Neuronal stem cell (in vitro differentiated cells): Measurements from ENCODE around the gene JPT1.

ENCODE experiments used
- DNase-seq: peaks from one replicate; pipeline ENCODE4 v3.0.0-alpha.2; 2013; ENCODE audit warnings: low spot score
- H2AFZ ChIP-seq: one replicate; pipeline ENCODE4 v1.6.1; 2013; ENCODE audit warnings: mild to moderate bottlenecking, low read length, inconsistent platforms
- H2AK5ac ChIP-seq: 2 replicates; pipeline ENCODE4 v1.6.1; 2013; ENCODE audit warnings: low read depth, mild to moderate bottlenecking, inconsistent platforms, low read length, moderate library complexity, mixed read lengths
- H2BK120ac ChIP-seq: 2 replicates; pipeline ENCODE4 v1.6.1; 2013; ENCODE audit warnings: low read depth, mild to moderate bottlenecking, inconsistent platforms, low read length, moderate library complexity, mixed read lengths
- H2BK12ac ChIP-seq: one replicate; pipeline ENCODE4 v1.6.1; 2013; ENCODE audit warnings: low read length, inconsistent platforms
- H2BK15ac ChIP-seq: 2 replicates; pipeline ENCODE4 v1.6.1; 2013; ENCODE audit warnings: mild to moderate bottlenecking, low read length, inconsistent platforms, mixed read lengths
- H2BK5ac ChIP-seq: one replicate; pipeline ENCODE4 v1.6.1; 2013; ENCODE audit warnings: inconsistent platforms, mild to moderate bottlenecking, low read length, moderate library complexity
- H3K14ac ChIP-seq: one replicate; pipeline ENCODE4 v1.6.1; 2013; ENCODE audit warnings: low read length, inconsistent platforms
- H3K18ac ChIP-seq: 2 replicates; pipeline ENCODE4 v1.6.1; 2013; ENCODE audit warnings: low read length, inconsistent platforms
- H3K23ac ChIP-seq: 2 replicates; pipeline ENCODE4 v1.6.1; 2013; ENCODE audit warnings: low read depth, mild to moderate bottlenecking, mixed read lengths, low read length, inconsistent platforms; ENCODE audit not compliant: poor library complexity
- H3K27ac ChIP-seq: replicated peaks from 3 replicates; pipeline ENCODE4 v1.5.1; 2013; ENCODE audit warnings: low read length, inconsistent platforms
- H3K27me3 ChIP-seq, 3 experiments: 2 replicates each; pipeline ENCODE4 v1.6.1; 2013; ENCODE audit warnings: low read length in 3 of 3, mild to moderate bottlenecking in 2 of 3, inconsistent platforms in 1 of 3, low read depth in 1 of 3, mixed read lengths in 1 of 3, moderate library complexity in 1 of 3; ENCODE audit not compliant: control insufficient read depth in 3 of 3, insufficient read depth in 3 of 3
- H3K36me3 ChIP-seq, 2 donors: replicated peaks in 1 of 2; 2 replicates each; pipeline ENCODE4 v1.6.1; 2013; ENCODE audit warnings: low read length in 2 of 2; ENCODE audit not compliant: control insufficient read depth in 2 of 2, insufficient read depth in 2 of 2
- H3K4ac ChIP-seq: 2 replicates; pipeline ENCODE4 v1.6.1; 2013; ENCODE audit warnings: inconsistent platforms, mild to moderate bottlenecking, low read length, moderate library complexity
- H3K4me1 ChIP-seq, 2 donors: 1 replicate in 1 of 2; 2 replicates in 1 of 2; pipeline ENCODE4 v1.6.1; 2013; ENCODE audit warnings: low read length in 2 of 2, low read depth in 1 of 2; ENCODE audit not compliant: control insufficient read depth in 2 of 2, insufficient read depth in 1 of 2
- H3K4me2 ChIP-seq: one replicate; pipeline ENCODE4 v1.6.1; 2013; ENCODE audit warnings: mild to moderate bottlenecking, low read length, inconsistent platforms; ENCODE audit not compliant: insufficient read depth, poor library complexity, severe bottlenecking
- H3K4me3 ChIP-seq, 2 donors: 2 replicates each; pipeline ENCODE4 v1.5.1; 2013; ENCODE audit warnings: low read length in 2 of 2, mild to moderate bottlenecking in 2 of 2, inconsistent platforms in 1 of 2, moderate library complexity in 1 of 2
- H3K79me1 ChIP-seq: one replicate; pipeline ENCODE4 v1.6.1; 2013; ENCODE audit warnings: low read depth, mild to moderate bottlenecking, inconsistent platforms, low read length, moderate library complexity
- H3K9ac ChIP-seq: one replicate; pipeline ENCODE4 v1.6.1; 2013; ENCODE audit warnings: mild to moderate bottlenecking, low read depth, low read length, inconsistent platforms; ENCODE audit not compliant: poor library complexity
- H3K9me3 ChIP-seq, 2 donors: replicated peaks in 1 of 2; 2 replicates each; pipeline versions ENCODE3 to v1.6.1; 2013; ENCODE audit warnings: low read length in 2 of 2, mild to moderate bottlenecking in 2 of 2, inconsistent platforms in 1 of 2, low read depth in 1 of 2, mixed read lengths in 1 of 2, moderate library complexity in 1 of 2; ENCODE audit not compliant: control insufficient read depth in 2 of 2, insufficient read depth in 1 of 2
- H4K8ac ChIP-seq: one replicate; pipeline ENCODE4 v1.6.1; 2013; ENCODE audit warnings: low read depth, mild to moderate bottlenecking, inconsistent platforms, low read length, moderate library complexity
- H4K91ac ChIP-seq: one replicate; pipeline ENCODE4 v1.6.1; 2013; ENCODE audit warnings: low read length, low read depth, mild to moderate bottlenecking, inconsistent platforms; ENCODE audit not compliant: poor library complexity
- whole genome bisulfite sequencing, 2 donors: extraction: QIAGEN DNeasy Blood & Tissue Kit; methylation state at CpG; one replicate each; pipeline ENCODE4 v1.1.7; 2013; ENCODE audit warnings: missing lambda C conversion rate in 2 of 2, mixed read lengths in 1 of 2; ENCODE audit not compliant: insufficient read length in 2 of 2, insufficient replicate concordance in 1 of 2; ENCODE audit errors: extremely low coverage in 2 of 2; 5-methylcytosine and 5-hydroxymethylcytosine counted together

Gene JPT1

GRCh38 chr17:75110234-75110937, 43.9 kb downstream of the JPT1 start:
- H3K4ac ChIP-seq, result no peak overlapping the region
- DNase-seq, result no peak

GRCh38 chr17:75109407-75110233, 44.7 kb downstream of the JPT1 start, which contains the start of gene ARMC7:
TSS of gene ARMC7 (plus strand) at chr17:75109969. CDS start at chr17:75110289, 320 bp downstream.
- H4K91ac ChIP-seq, result no peak within 1 kb of the TSS
- H3K79me1 ChIP-seq, result no peaks in the 10 kb centered on the region
- peak within 1 kb of the TSS; percentile 84 to 89 for H3K4me3 ChIP-seq
- peak; percentile 83 for DNase-seq
- H3K27ac ChIP-seq, result peak within 1 kb of the TSS; percentile 43
- H2BK5ac ChIP-seq, result peak within 1 kb of the TSS; percentile 53
- H3K14ac ChIP-seq, result peak within 1 kb of the TSS; percentile 82
- no peak within 1 kb of the TSS for H4K8ac ChIP-seq
- no peaks in the 10 kb centered on the region for H3K9me3 ChIP-seq
- H3K4me1 ChIP-seq, result peaks cover 0 to 5% of the 10 kb centered on the region in 2 donors
- H3K4ac ChIP-seq, result peak within 1 kb of the TSS; percentile 66
- H2AK5ac ChIP-seq, result peak within 1 kb of the TSS; percentile 88
- no peak within 1 kb of the TSS for H2BK15ac ChIP-seq
- H2AFZ ChIP-seq, result peak within 1 kb of the TSS; percentile 97
- H3K9ac ChIP-seq, result peak within 1 kb of the TSS; percentile 95
- peak within 1 kb of the TSS; percentile 99 for H3K23ac ChIP-seq
- whole genome bisulfite sequencing, 2 donors, result no CpG with 5 or more reads among the region's 68 CpGs
- peak within 1 kb of the TSS; percentile 97 for H3K18ac ChIP-seq
- H3K36me3 ChIP-seq, result peaks cover 2 to 8% of the 10 kb centered on the region in 2 donors
- H2BK12ac ChIP-seq, result peak within 1 kb of the TSS; percentile 58
- H2BK120ac ChIP-seq, result no peak within 1 kb of the TSS
- peaks cover 0 to 13% (median 7%) of the 10 kb centered on the region in 3 experiments for H3K27me3 ChIP-seq
- H3K4me2 ChIP-seq, result peak within 1 kb of the TSS; percentile 85

More at GRCh38 chr17:75110234-75110937, 43.9 kb downstream of the JPT1 start:
- Histone ChIP-seq H3K4me3 (peak overlapping the region; percentile 84 to 89), H4K8ac (no peak overlapping the region), H3K4me2 (peak overlapping the region; percentile 85), H4K91ac (no peak overlapping the region), H3K36me3 (peaks cover 4 to 13% of the 10 kb centered on the region in 2 donors), H3K14ac (peak overlapping the region; percentile 56), H3K27me3 (peaks cover 0 to 7% (median 6%) of the 10 kb centered on the region in 3 experiments), H2AK5ac (no peak overlapping the region), H2BK5ac (peak overlapping the region; percentile 13), H3K9me3 (no peaks in the 10 kb centered on the region), H2BK12ac (no peak overlapping the region), H3K9ac (peak overlapping the region; percentile 95), H2AFZ (peak overlapping the region; percentile 97), H3K23ac (no peak overlapping the region), H3K27ac (no peak overlapping the region), H2BK120ac (no peak overlapping the region), H3K18ac (peak overlapping the region; percentile 92), H2BK15ac (no peak overlapping the region), H3K4me1 (peaks cover 0 to 5% of the 10 kb centered on the region in 2 donors), H3K79me1 (no peaks in the 10 kb centered on the region)
- no CpG with 5 or more reads among the region's 40 CpGs for WGBS, 2 donors

- WGBS, 2 donors, result no CpG with 5 or more reads among the region's 22 CpGs
- peak overlapping the region; percentile 97 for H3K18ac ChIP-seq
Measured at GRCh38 chr17:75109046-75109406, 45.3 kb downstream of the JPT1 start.

More at GRCh38 chr17:75109046-75109406, 45.3 kb downstream of the JPT1 start:
- Histone ChIP-seq H3K79me1 (no peaks in the 10 kb centered on the region), H3K36me3 (peaks cover 2 to 4% of the 10 kb centered on the region in 2 donors), H3K4ac (peak overlapping the region; percentile 66), H3K27ac (no peak overlapping the region), H2BK5ac (peak overlapping the region; percentile 53), H3K9ac (peak overlapping the region; percentile 83), H3K14ac (peak overlapping the region; percentile 82), H2BK120ac (no peak overlapping the region), H2BK12ac (peak overlapping the region; percentile 58), H4K8ac (no peak overlapping the region), H2AK5ac (peak overlapping the region; percentile 88), H3K9me3 (no peaks in the 10 kb centered on the region), H3K4me3 (peak overlapping the region; percentile 84 to 89), H4K91ac (no peak overlapping the region), H3K4me2 (peak overlapping the region; percentile 85), H3K23ac (peak overlapping the region; percentile 99), H2AFZ (peak overlapping the region; percentile 97), H3K27me3 (peaks cover 0 to 14% (median 7%) of the 10 kb centered on the region in 3 experiments), H2BK15ac (no peak overlapping the region), H3K4me1 (peaks cover 0 to 5% of the 10 kb centered on the region in 2 donors)
- no peak for DNase-seq
